Stimulated activated CD4-positive, alpha-beta T cell treated with anti-CD3 and anti-CD28 coated beads, TNF-alpha, amount 100 ng/mL, for 4 hours (primary cell): Measurements from ENCODE around the gene PIEZO1.
A peak's percentile ranks its signal among the peaks of the same experiment; 100 is the strongest.

Experiments used
- DNase-seq, 3 experiments: peaks; one replicate each; pipeline ENCODE4 v3.0.0-alpha.2; 2020; ENCODE audit warnings: low read depth in 3 of 3

PIEZO1 gene

GRCh38 chr16:88769617-88770460 lies 15.2 kb downstream of the PIEZO1 start:
- DNase-seq = no peak

- no peak for DNase-seq
Measured at GRCh38 chr16:88768071-88768783, 16.8 kb downstream of the PIEZO1 start.

- DNase-seq = no peak
Measured at GRCh38 chr16:88767546-88768070, 17.4 kb downstream of the PIEZO1 start.

GRCh38 chr16:88766975-88767374 lies 18.0 kb downstream of the PIEZO1 start:
- no peak for DNase-seq

GRCh38 chr16:88764913-88765349 lies 20.1 kb downstream of the PIEZO1 start:
- DNase-seq = no peak

- no peak for DNase-seq
Measured at GRCh38 chr16:88764080-88764479, 20.9 kb downstream of the PIEZO1 start.

- DNase-seq = no peak
Measured at GRCh38 chr16:88763502-88764053, 21.4 kb downstream of the PIEZO1 start.

GRCh38 chr16:88762941-88763340 lies 22.1 kb downstream of the PIEZO1 start:
- no peak for DNase-seq

- no peak for DNase-seq
Measured at GRCh38 chr16:88762258-88762870, 22.7 kb downstream of the PIEZO1 start.

- no peak for DNase-seq
Measured at GRCh38 chr16:88761830-88762229, 23.2 kb downstream of the PIEZO1 start.

GRCh38 chr16:88761143-88761534 lies 23.9 kb downstream of the PIEZO1 start:
- DNase-seq = no peak

- no peak for DNase-seq
Measured at GRCh38 chr16:88760424-88761142, 24.4 kb downstream of the PIEZO1 start.

GRCh38 chr16:88759976-88760350 lies 25.1 kb downstream of the PIEZO1 start:
- DNase-seq = no peak

GRCh38 chr16:88759245-88759975 lies 25.6 kb downstream of the PIEZO1 start:
- peak in 1 of 3 experiments; percentile 34 for DNase-seq

- no peak for DNase-seq
Measured at GRCh38 chr16:88758944-88759244, 26.1 kb downstream of the PIEZO1 start.

GRCh38 chr16:88758227-88758943 lies 26.6 kb downstream of the PIEZO1 start:
- DNase-seq = no peak

GRCh38 chr16:88755745-88756443 lies 29.1 kb downstream of the PIEZO1 start:
- no peak for DNase-seq

- no peak for DNase-seq
Measured at GRCh38 chr16:88754912-88755744, 29.9 kb downstream of the PIEZO1 start.
